Lower lobe of right lung (tissue), 2 donors: ENCODE measurements around the gene UBXN7. TPM values are rescaled to one million over a fixed set of nuclear protein-coding genes. Genes with fewer than 3 reads are reported as not detected.
"Not testable (repeated sequence)": the region's sequence is repeated elsewhere in the genome, so short reads cannot be mapped to it uniquely, and the experiment has no call there.

Experiments used
- ATAC-seq, 2 donors: fragments of 200-7000 bp; cut with Tn5 transposase; one replicate each; pipeline ENCODE4 v1.9.1; 2020 to 2022; ENCODE audit warnings: mild to moderate bottlenecking in 2 of 2, moderate library complexity in 2 of 2
- DNase-seq: peaks from one replicate; pipeline ENCODE4 v3.0.0-alpha.2; 2020
- H3K27ac ChIP-seq: fragments of 200-600 bp; one replicate; pipeline ENCODE4 v1.8.0; 2022
- H3K27me3 ChIP-seq: fragments of 200-600 bp; one replicate; pipeline ENCODE4 v1.8.0; 2022; ENCODE audit warnings: low read depth
- H3K36me3 ChIP-seq: fragments of 200-600 bp; one replicate; pipeline ENCODE4 v1.8.0; 2022; ENCODE audit warnings: mild to moderate bottlenecking
- H3K4me1 ChIP-seq: fragments of 200-600 bp; one replicate; pipeline ENCODE4 v1.8.0; 2022
- H3K4me3 ChIP-seq: fragments of 200-600 bp; one replicate; pipeline ENCODE4 v1.8.0; 2022; ENCODE audit warnings: mild to moderate bottlenecking
- H3K9me3 ChIP-seq: fragments of 200-600 bp; one replicate; pipeline ENCODE4 v1.8.0; 2022
- CTCF ChIP-seq: fragments of 200-600 bp; IDR thresholded peaks from one replicate; pipeline ENCODE4 v1.8.0; 2022; ENCODE audit warnings: antibody characterized with exemption, mild to moderate bottlenecking
- intact Hi-C: fragments of 100-400 bp; cut with DNase I; formaldehyde crosslinking; loops from one replicate; pipeline ENCODE4 v1.11.0; 2022
- total RNA-seq: library from RNA; stranded (reverse); fragmentation: NEBNext Ultra II Directional; extraction: Animal tissue kit (Norgen Biotek cat#: 25700); gene quantifications from one replicate; pipeline ENCODE4 v1.2.1, GENCODE V29; 2021
- donor health status: DM: no; HTN: yes; CAD: no; lungs with severe emphysema.

UBXN7 gene
- total RNA-seq, 1 donor from 2014 or later: 56.2 TPM

DNA sequence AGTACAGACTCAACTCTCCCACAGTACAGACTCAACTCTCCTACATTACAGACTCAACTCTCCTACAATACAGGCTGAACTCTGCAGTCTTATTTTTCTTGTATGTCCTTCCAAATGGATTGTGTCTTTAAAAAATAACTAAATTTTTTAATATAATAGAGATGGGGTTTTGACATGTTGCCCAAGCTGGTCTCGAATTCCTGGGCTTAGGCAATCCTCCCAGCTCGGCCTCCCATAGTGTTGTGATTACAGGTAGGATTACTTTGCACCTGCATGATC is 31.2 kb upstream of the UBXN7 start:
- DNase-seq (no peak), ATAC-seq (no peak)
- Histone ChIP-seq H3K27me3 (no peaks in the 10 kb centered on the region), H3K4me3 (no peak overlapping the region), H3K9me3 (no peaks in the 10 kb centered on the region), H3K27ac (no peak overlapping the region), H3K36me3 (peaks cover 8% of the 10 kb centered on the region), H3K4me1 (no peaks in the 10 kb centered on the region)
- intact Hi-C loops: no loop called here
- no peak for TF ChIP-seq CTCF

GRCh38 chr3:196462680-196463477 is 30.7 kb upstream of the UBXN7 start:
- ATAC-seq, DNase-seq, H3K4me3 ChIP-seq, H3K4me1 ChIP-seq, intact Hi-C loops, H3K27ac ChIP-seq, H3K27me3 ChIP-seq, H3K9me3 ChIP-seq, H3K36me3 ChIP-seq: not testable (repeated sequence)

DNA sequence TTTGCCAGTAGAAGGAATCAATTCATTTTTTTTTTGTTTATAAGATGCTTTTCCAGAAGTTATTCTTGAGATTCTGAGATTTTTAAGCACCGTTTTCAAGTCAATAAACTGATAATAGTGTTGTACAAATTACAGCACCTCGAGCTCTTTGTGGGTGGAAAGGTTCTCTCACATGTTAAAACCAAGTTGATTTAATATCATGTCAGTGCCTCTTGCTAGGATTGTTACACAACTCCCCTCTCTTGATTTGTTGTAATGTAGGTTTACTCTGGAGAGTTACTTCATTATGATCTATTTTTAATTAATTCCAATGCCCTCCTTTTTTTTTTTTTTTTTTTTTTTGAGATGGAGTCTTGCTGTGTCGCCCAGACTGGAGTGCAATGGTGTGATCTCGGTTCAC is 25.8 kb upstream of the UBXN7 start:
- H3K4me3 ChIP-seq: no peak overlapping the region
- no peak for TF ChIP-seq CTCF
- H3K4me1 ChIP-seq: peaks cover 6% of the 10 kb centered on the region
- DNase-seq (no peak), ATAC-seq (no peak)
- intact Hi-C loops: no loop called here
- no peak overlapping the region for H3K27ac ChIP-seq
- H3K36me3 ChIP-seq: no peaks in the 10 kb centered on the region
- H3K27me3 ChIP-seq: no peaks in the 10 kb centered on the region
- no peaks in the 10 kb centered on the region for H3K9me3 ChIP-seq

DNA sequence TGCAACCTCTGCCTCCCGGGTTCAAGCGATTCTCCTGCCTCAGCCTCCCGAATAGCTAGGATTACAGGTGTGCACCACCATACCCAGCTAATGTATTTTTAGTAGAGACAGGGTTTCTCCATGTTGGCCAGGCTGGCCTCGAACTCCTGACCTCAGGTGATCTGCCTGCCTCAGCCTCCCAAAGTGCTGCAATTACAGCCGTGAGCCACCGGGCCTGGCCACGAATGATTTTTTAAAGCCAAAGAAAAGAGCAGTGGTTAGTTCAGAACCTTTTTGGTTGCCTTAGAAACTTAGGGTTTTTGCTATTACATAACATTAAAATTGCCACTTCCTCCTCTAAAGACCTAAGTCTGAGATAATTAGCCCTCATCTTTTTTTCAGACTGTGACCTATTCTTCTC is 25.2 kb upstream of the UBXN7 start:
- intact Hi-C loops, H3K27ac ChIP-seq, H3K4me1 ChIP-seq, ATAC-seq, H3K27me3 ChIP-seq, H3K4me3 ChIP-seq, DNase-seq, H3K9me3 ChIP-seq, H3K36me3 ChIP-seq: not testable (repeated sequence)

DNA sequence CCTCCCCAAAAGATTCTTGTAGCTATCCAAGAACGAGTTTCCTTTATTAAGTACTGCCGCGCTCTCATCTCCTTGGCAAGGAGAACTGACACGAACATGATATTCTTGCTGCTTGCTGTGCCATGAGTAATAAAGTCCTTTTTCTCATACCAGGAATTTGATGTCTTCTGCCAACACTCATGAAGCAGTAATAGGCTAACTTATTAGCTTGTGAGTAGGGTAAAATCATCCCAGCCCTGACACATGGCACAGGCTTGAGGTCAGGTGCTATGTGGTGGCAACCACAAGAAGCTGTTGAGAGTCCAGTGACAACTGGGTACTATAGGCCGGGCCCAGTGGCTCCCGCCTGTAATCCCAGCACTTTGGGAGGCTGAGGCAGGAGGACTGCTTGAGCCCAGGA is 22.7 kb upstream of the UBXN7 start:
- ATAC-seq (no peak), DNase-seq (no peak)
- peaks cover 6% of the 10 kb centered on the region for H3K4me1 ChIP-seq
- H3K27me3 ChIP-seq: no peaks in the 10 kb centered on the region
- no peak for TF ChIP-seq CTCF
- intact Hi-C loops: no loop called here
- no peaks in the 10 kb centered on the region for H3K36me3 ChIP-seq
- H3K4me3 ChIP-seq: no peak overlapping the region
- no peak overlapping the region for H3K27ac ChIP-seq
- no peaks in the 10 kb centered on the region for H3K9me3 ChIP-seq

- H3K4me1 ChIP-seq, H3K4me3 ChIP-seq, H3K27me3 ChIP-seq, H3K27ac ChIP-seq, H3K9me3 ChIP-seq, DNase-seq, intact Hi-C loops, H3K36me3 ChIP-seq, ATAC-seq: not testable (repeated sequence)
Measured at GRCh38 chr3:196445391-196445790, 13.2 kb upstream of the UBXN7 start.

DNA sequence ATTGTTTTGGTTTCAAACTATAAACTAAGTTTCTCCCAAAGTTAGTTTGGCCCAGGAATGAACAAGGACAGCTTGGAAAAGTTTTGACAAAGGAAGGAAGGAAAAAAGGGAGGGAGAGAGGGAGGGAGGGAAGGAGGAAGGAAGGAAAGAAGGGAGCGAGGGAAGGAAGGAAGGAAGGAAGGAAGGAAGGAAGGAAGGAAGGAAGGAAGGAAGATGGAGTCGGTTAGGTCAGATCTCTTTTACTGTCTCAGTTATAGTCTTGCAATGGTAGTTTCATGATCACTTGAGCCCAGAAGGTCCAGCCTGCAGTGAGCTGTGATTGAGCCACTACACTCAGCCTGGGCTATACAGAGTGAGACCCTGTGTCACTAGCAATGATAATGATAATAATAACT is 12.3 kb upstream of the UBXN7 start:
- H3K4me3 ChIP-seq: no peak overlapping the region
- no peaks in the 10 kb centered on the region for H3K4me1 ChIP-seq

More for the DNA sequence above, 12.3 kb upstream of the UBXN7 start:
- ATAC-seq (no peak), DNase-seq (no peak)
- TF ChIP-seq CTCF: no peak
- intact Hi-C loops: no loop called here
- Histone ChIP-seq H3K36me3 (no peaks in the 10 kb centered on the region), H3K9me3 (no peaks in the 10 kb centered on the region), H3K27me3 (no peaks in the 10 kb centered on the region), H3K27ac (no peak overlapping the region)
